ENCODE results near the gene TTC9.

The TTC9 gene

GRCh38 chr14:70718383-70719118 lies 76.8 kb downstream of the TTC9 start:
- DNase-seq = no peak

- no peak for DNase-seq
Observed at GRCh38 chr14:70721542-70721941, 79.8 kb downstream of the TTC9 start.

GRCh38 chr14:70722418-70722817 lies 80.7 kb downstream of the TTC9 start:
- DNase-seq = no peak

- no peak for DNase-seq
Observed at GRCh38 chr14:70723276-70723675, 81.6 kb downstream of the TTC9 start.

- no peak for DNase-seq
Observed at GRCh38 chr14:70724110-70724509, 82.4 kb downstream of the TTC9 start.

- no peak for DNase-seq
Observed at GRCh38 chr14:70724944-70725343, 83.2 kb downstream of the TTC9 start.

Data from activated CD4-positive, alpha-beta T cell treated with anti-CD3 and anti-CD28 coated beads for 48 hours (primary cell).